BJ (cell line): ENCODE results near the gene GSTT4. TPM values are rescaled to one million over a fixed set of nuclear protein-coding genes. Genes with fewer than 3 reads are reported as not detected.
"Not testable (repeated sequence)": the region's sequence is repeated elsewhere in the genome, so short reads cannot be mapped to it uniquely, and the experiment has no call there.

ENCODE experiments used
- CTCF ChIA-PET: fragments of 350-600 bp; formaldehyde crosslinking; extraction: SDS; loops from one replicate; lab custom pipeline; 2021; ENCODE audit warnings: antibody characterized with exemption, inconsistent platforms; lab: Yijun Ruan, JAX
- POLR2A ChIA-PET: fragments of 300-600 bp; sonication (Branson Sonifier 250); formaldehyde crosslinking; extraction: SDS; loops from one replicate; lab custom pipeline; 2021; ENCODE audit warnings: antibody characterized with exemption; lab: Charles Lee
- DNase-seq: peaks from one replicate; pipeline ENCODE4 v3.0.0-alpha.2; 2011; ENCODE audit warnings: low read depth
- H3K27me3 ChIP-seq: 2 replicates; pipeline ENCODE4 v1.6.0; 2011; ENCODE audit warnings: low read length; ENCODE audit not compliant: control insufficient read depth, insufficient read depth
- H3K36me3 ChIP-seq: 2 replicates; pipeline ENCODE4 v1.5.1; 2011; ENCODE audit warnings: low read length; ENCODE audit not compliant: control insufficient read depth, insufficient read depth
- H3K4me3 ChIP-seq: 2 replicates; pipeline ENCODE4 v1.5.1; 2011; ENCODE audit warnings: low read depth, mild to moderate bottlenecking, control low read depth, low read length
- CTCF ChIP-seq: IDR thresholded peaks from 2 replicates; pipeline ENCODE4 v1.5.1; 2011; ENCODE audit warnings: low read depth, mild to moderate bottlenecking, control low read depth, inconsistent platforms, low read length, moderate library complexity; ENCODE audit not compliant: insufficient read depth
- polyA plus RNA-seq: library from polyadenylated mRNA; depleted of rRNA; stranded (reverse); fragments of >200 nt; gene quantifications from 2 replicates; pipeline ENCODE4 v1.2.3, GENCODE V29; 2011

GSTT4 gene
- polyA plus RNA-seq, 1 experiment, result not detected

GRCh38 chr22:23970816-23971486, 34.3 kb downstream of the GSTT4 start:
- CTCF ChIA-PET, result interaction anchor here (1.0 to 1.1 kb wide), 3 partner anchors 40 to 74 kb away, joined by 3 to 4 read pairs (median 3); no protein-coding TSS in a partner anchor
- Histone ChIP-seq H3K36me3 (peaks cover 12% of the 10 kb centered on the region), H3K4me3 (no peak overlapping the region), H3K27me3 (no peaks in the 10 kb centered on the region)
- POLR2A ChIA-PET, result no interaction called here
- no peak for TF ChIP-seq CTCF
- DNase-seq, result no peak

- TF ChIP-seq CTCF, result no peak
- DNase-seq, result no peak
- POLR2A ChIA-PET, result no interaction called here
Measured at GRCh38 chr22:23970201-23970641, 35.0 kb downstream of the GSTT4 start.

GRCh38 chr22:23969071-23969470, 36.2 kb downstream of the GSTT4 start:
- POLR2A ChIA-PET, result no interaction called here
- TF ChIP-seq CTCF, result no peak
- Histone ChIP-seq H3K4me3 (no peak overlapping the region), H3K36me3 (peaks cover 12% of the 10 kb centered on the region), H3K27me3 (no peaks in the 10 kb centered on the region)
- CTCF ChIA-PET, result no interaction called here
- no peak for DNase-seq

More at GRCh38 chr22:23970201-23970641, 35.0 kb downstream of the GSTT4 start:
- peaks cover 12% of the 10 kb centered on the region for H3K36me3 ChIP-seq
- CTCF ChIA-PET, result no interaction called here
- no peaks in the 10 kb centered on the region for H3K27me3 ChIP-seq
- H3K4me3 ChIP-seq, result no peak overlapping the region

- CTCF ChIA-PET, result not testable (repeated sequence)
- peaks cover 11% of the 10 kb centered on the region for H3K36me3 ChIP-seq
Measured at GRCh38 chr22:23966568-23966967, 38.7 kb downstream of the GSTT4 start, which contains the start of gene DDTL. DDTL (plus strand) TSS chr22:23966888; CDS start chr22:23966915, 27 bp downstream.

GRCh38 chr22:23966094-23966493, 39.2 kb downstream of the GSTT4 start:
- POLR2A ChIA-PET, H3K4me3 ChIP-seq, CTCF ChIA-PET, H3K36me3 ChIP-seq, H3K27me3 ChIP-seq, DNase-seq: not testable (repeated sequence)

More at GRCh38 chr22:23966568-23966967, 38.7 kb downstream of the GSTT4 start, which contains the start of gene DDTL:
- POLR2A ChIA-PET, DNase-seq, H3K27me3 ChIP-seq, H3K4me3 ChIP-seq: not testable (repeated sequence)

GRCh38 chr22:23961084-23961771, 44.0 kb downstream of the GSTT4 start, which contains the start of gene GSTT2B:
GSTT2B (minus strand) TSS chr22:23961195; CDS start chr22:23961131, 64 bp downstream.
- H3K4me3 ChIP-seq, POLR2A ChIA-PET, H3K27me3 ChIP-seq, H3K36me3 ChIP-seq, DNase-seq, CTCF ChIA-PET: not testable (repeated sequence)
